RWPE2 (cell line): ENCODE results near the gene NAA80.

ENCODE experiments used
- ATAC-seq: fragments of 200-7000 bp; cut with Tn5 transposase; 3 replicates; pipeline ENCODE4 v1.9.1; 2021; ENCODE audit warnings: low read depth
- DNase-seq: peaks from one replicate; pipeline ENCODE4 v3.0.0-alpha.2; 2020; ENCODE audit warnings: low spot score
- H3K27ac ChIP-seq: fragments of 450-650 bp; 2 replicates; pipeline ENCODE4 v1.5.1; 2017; ENCODE audit warnings: mild to moderate bottlenecking; ENCODE audit not compliant: poor library complexity, severe bottlenecking
- H3K27me3 ChIP-seq: fragments of 250-450 bp; sonication (Bioruptor Pico); 2 replicates; pipeline ENCODE4 v1.5.1; 2021; ENCODE audit warnings: mild to moderate bottlenecking, moderate library complexity; ENCODE audit not compliant: insufficient read depth, poor library complexity, severe bottlenecking
- H3K36me3 ChIP-seq: fragments of 250-450 bp; sonication (Bioruptor Pico); 2 replicates; pipeline ENCODE4 v1.5.1; 2020; ENCODE audit warnings: low read depth, mild to moderate bottlenecking, moderate library complexity
- H3K4me1 ChIP-seq: fragments of 250-450 bp; sonication (Bioruptor Pico); 2 replicates; pipeline ENCODE4 v1.5.1; 2021; ENCODE audit warnings: mild to moderate bottlenecking, moderate library complexity; ENCODE audit not compliant: insufficient read depth, poor library complexity, severe bottlenecking
- H3K4me3 ChIP-seq: fragments of 250-450 bp; sonication (Bioruptor Pico); 2 replicates; pipeline ENCODE4 v1.5.1; 2021; ENCODE audit warnings: mild to moderate bottlenecking, moderate library complexity; ENCODE audit not compliant: severe bottlenecking
- H3K9me3 ChIP-seq: fragments of 250-450 bp; sonication (Bioruptor Pico); 2 replicates; pipeline ENCODE4 v1.5.1; 2021; ENCODE audit warnings: mild to moderate bottlenecking, moderate library complexity; ENCODE audit not compliant: severe bottlenecking
- CTCF ChIP-seq: fragments of 450-650 bp; IDR thresholded peaks from one replicate; pipeline ENCODE4 v1.5.1; 2017; ENCODE audit warnings: mild to moderate bottlenecking, moderate library complexity; ENCODE audit not compliant: poor library complexity, severe bottlenecking

The NAA80 gene

GRCh38 chr3:50299929-50300680 is 900 bp upstream of the NAA80 start:
- DNase-seq = no peak
- ATAC-seq = peak; percentile 1
- H3K36me3 ChIP-seq = no peaks in the 10 kb centered on the region
- no peaks in the 10 kb centered on the region for H3K9me3 ChIP-seq
- H3K4me1 ChIP-seq = peaks cover 9% of the 10 kb centered on the region
- TF ChIP-seq CTCF = no peak
- H3K4me3 ChIP-seq = peak overlapping the region; percentile 30
- no peaks in the 10 kb centered on the region for H3K27me3 ChIP-seq
- H3K27ac ChIP-seq = peak overlapping the region; percentile 95

- peak overlapping the region; percentile 30 for H3K4me3 ChIP-seq
- no peaks in the 10 kb centered on the region for H3K36me3 ChIP-seq
- ATAC-seq (peak; percentile 73), DNase-seq (no peak)
- H3K27me3 ChIP-seq = no peaks in the 10 kb centered on the region
- peaks cover 9% of the 10 kb centered on the region for H3K4me1 ChIP-seq
- H3K27ac ChIP-seq = peak overlapping the region; percentile 95
- TF ChIP-seq CTCF = no peak
- H3K9me3 ChIP-seq = no peaks in the 10 kb centered on the region
These were observed 378 bp upstream of the NAA80 start for GRCh38 chr3:50299638-50299928.

GRCh38 chr3:50297896-50298725 is 1.1 kb downstream of the NAA80 start:
- TF ChIP-seq CTCF = no peak
- Histone ChIP-seq H3K27me3 (no peaks in the 10 kb centered on the region), H3K36me3 (no peaks in the 10 kb centered on the region), H3K27ac (peak overlapping the region; percentile 95), H3K4me3 (peak overlapping the region; percentile 63), H3K9me3 (no peaks in the 10 kb centered on the region), H3K4me1 (peaks cover 9% of the 10 kb centered on the region)
- ATAC-seq (no peak), DNase-seq (no peak)

- peaks cover 9% of the 10 kb centered on the region for H3K4me1 ChIP-seq
- no peak for DNase-seq
- H3K36me3 ChIP-seq = no peaks in the 10 kb centered on the region
- TF ChIP-seq CTCF = no peak
- H3K4me3 ChIP-seq = no peak overlapping the region
- H3K27me3 ChIP-seq = no peaks in the 10 kb centered on the region
- no peak for ATAC-seq
- H3K9me3 ChIP-seq = no peaks in the 10 kb centered on the region
- no peak overlapping the region for H3K27ac ChIP-seq
These were observed 1.8 kb downstream of the NAA80 start for GRCh38 chr3:50297384-50297775.
